GM06990 (cell line): ENCODE measurements around the gene DNAH11.
A peak's percentile ranks its signal among the peaks of the same experiment; 100 is the strongest.

Experiments used
- DNase-seq: peaks from one replicate; pipeline ENCODE4 v3.0.0-alpha.2; 2011; ENCODE audit not compliant: insufficient read length; ENCODE audit errors: extremely low read depth
- H3K27me3 ChIP-seq: replicated peaks from 2 replicates; pipeline ENCODE4 v1.6.0; 2011; ENCODE audit warnings: low read length; ENCODE audit not compliant: control insufficient read depth, insufficient read depth
- H3K36me3 ChIP-seq: 2 replicates; pipeline ENCODE4 v1.5.1; 2011; ENCODE audit warnings: low read length; ENCODE audit not compliant: control insufficient read depth, insufficient read depth
- H3K4me3 ChIP-seq: replicated peaks from 2 replicates; pipeline ENCODE4 v1.5.1; 2011; ENCODE audit warnings: low read depth, mild to moderate bottlenecking, control low read depth, low read length
- TF ChIP-seq, protein P1 (sequence below): IDR thresholded peaks from 2 replicates; pipeline ENCODE4 v1.5.1; 2011; ENCODE audit warnings: low read length, control low read depth, mild to moderate bottlenecking, inconsistent platforms; ENCODE audit not compliant: insufficient read depth, poor library complexity, severe bottlenecking

DNAH11 gene

DNA sequence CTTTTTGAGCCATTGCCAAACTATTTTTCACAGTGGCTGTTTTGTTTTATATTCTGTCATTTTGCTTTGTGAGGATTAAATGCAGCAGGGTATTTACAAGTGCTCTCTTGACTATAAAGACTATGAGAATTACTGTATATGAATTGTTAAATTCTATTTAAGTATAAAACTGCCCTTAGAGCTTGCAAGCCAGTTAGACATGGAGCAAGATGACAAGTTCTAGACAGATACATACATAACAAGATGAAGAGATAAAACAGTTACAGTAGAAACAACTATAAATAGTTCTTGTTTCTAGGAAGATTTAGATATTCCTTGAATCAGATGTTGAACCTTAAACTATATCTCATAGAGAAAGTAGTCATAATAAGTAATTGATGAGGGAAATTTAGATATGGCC is 60.6 kb downstream of the DNAH11 start:
- H3K4me3 ChIP-seq = no peak overlapping the region
- H3K27me3 ChIP-seq = no peaks in the 10 kb centered on the region
- H3K36me3 ChIP-seq = no peaks in the 10 kb centered on the region
- DNase-seq = no peak
- TF ChIP-seq, protein P1, sequence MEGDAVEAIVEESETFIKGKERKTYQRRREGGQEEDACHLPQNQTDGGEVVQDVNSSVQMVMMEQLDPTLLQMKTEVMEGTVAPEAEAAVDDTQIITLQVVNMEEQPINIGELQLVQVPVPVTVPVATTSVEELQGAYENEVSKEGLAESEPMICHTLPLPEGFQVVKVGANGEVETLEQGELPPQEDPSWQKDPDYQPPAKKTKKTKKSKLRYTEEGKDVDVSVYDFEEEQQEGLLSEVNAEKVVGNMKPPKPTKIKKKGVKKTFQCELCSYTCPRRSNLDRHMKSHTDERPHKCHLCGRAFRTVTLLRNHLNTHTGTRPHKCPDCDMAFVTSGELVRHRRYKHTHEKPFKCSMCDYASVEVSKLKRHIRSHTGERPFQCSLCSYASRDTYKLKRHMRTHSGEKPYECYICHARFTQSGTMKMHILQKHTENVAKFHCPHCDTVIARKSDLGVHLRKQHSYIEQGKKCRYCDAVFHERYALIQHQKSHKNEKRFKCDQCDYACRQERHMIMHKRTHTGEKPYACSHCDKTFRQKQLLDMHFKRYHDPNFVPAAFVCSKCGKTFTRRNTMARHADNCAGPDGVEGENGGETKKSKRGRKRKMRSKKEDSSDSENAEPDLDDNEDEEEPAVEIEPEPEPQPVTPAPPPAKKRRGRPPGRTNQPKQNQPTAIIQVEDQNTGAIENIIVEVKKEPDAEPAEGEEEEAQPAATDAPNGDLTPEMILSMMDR = no peak

DNA sequence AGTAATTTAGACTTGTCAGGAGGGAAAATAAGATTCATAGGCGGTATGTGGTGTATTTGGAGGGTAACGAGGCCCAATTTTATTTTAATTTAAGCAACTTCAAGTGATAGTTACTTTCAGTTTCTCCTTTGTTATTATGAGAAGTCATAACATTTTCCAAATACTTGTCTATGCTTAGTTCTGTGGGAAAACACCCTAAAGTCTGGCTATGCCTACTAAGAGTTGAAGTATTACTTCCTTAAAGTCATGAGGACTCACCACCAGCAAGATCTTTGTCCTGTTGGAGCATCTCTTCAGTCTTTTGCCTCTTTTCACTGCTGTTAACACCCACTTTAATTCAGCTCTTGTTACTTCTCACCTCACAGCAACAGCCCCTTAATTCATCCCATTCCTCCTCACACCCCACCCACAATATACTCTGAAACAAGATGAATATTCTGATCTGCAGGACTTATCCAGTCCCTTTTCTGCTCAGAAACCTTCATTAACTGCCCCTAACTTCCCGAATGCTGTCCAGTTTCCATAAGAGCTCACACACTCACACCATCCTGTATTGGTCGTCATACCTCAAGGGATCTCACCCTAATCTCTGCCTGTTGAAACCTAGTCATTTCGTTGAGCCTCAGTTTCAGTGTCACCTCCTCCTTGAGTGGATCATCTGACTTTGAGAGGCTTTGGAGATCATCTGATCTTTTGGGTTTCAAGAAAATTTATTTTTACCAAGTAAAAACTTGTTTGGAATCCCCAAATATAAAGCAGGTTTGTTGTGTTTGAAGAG is 61.3 kb downstream of the DNAH11 start:
- H3K4me3 ChIP-seq = no peak overlapping the region
- peak; percentile 9 for DNase-seq
- H3K36me3 ChIP-seq = no peaks in the 10 kb centered on the region
- TF ChIP-seq, protein P1 = no peak
- H3K27me3 ChIP-seq = no peaks in the 10 kb centered on the region

DNA sequence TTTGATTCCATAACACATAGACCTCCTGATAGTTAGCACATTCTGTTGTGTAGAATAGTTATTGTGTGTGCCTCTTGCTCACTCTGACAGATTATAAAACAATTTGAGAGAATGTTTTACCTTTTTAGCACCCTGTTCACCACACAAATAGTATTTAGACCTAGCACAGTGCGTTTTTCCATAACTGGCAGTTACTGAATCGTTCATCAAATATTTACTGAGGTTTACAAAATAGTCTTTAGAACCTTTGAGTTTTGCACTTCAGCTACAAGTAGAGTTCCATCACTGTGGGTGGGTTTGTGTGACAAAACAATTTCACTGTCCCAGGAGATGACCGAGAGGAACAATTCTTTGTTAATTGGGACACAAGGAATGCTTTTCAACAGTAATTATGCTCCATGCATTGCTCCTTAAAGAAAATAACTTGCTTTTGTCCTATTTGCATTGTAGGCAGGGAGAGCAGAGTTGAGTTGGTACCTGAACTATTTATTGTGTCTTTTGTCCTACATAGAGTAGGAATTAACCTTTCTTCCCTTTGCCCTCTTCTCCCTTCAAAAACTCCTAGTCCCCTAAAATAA is 62.3 kb downstream of the DNAH11 start:
- no peak overlapping the region for H3K4me3 ChIP-seq
- TF ChIP-seq, protein P1 = no peak
- no peaks in the 10 kb centered on the region for H3K27me3 ChIP-seq
- DNase-seq = no peak
- no peaks in the 10 kb centered on the region for H3K36me3 ChIP-seq

DNA sequence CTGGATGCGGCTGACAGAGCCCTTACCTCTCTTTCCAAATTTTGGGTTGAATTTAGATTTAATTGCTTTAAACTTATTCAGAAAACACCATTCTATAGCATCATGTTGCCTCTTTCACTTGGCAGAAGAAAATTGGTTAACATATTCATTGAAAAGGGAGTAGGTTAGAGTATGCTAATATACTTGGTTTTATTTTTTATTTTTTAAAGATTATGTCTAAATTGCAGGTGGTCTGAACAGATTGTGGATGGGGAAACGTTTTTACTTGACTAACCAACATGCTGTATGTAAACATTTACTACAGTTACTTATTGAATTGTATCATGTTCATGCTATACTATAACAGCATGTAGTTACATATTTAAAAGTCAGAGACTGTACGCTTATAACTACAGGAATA is 65.6 kb downstream of the DNAH11 start:
- Histone ChIP-seq H3K36me3 (no peaks in the 10 kb centered on the region), H3K27me3 (no peaks in the 10 kb centered on the region), H3K4me3 (no peak overlapping the region)
- TF ChIP-seq, protein P1 = no peak
- DNase-seq = no peak

DNA sequence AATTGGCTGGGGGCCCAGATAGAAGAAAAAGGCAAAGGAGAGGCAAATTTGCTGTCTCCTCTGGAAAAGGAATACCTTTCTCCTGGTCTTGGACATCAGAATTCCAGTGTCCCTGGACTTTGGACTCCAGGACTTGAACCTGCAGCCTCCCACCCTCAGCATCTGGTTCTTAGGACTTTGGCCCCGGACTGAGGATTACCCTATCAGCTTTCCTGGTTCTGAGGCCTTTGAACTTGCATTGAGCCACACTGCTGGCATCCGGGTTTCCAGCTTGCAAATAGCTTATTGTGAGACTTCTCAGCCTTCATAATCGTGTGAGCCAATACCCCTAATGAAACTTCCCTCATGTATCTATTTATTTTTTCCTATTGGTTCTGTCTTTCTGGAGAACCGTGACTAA is 68.3 kb downstream of the DNAH11 start:
- no peaks in the 10 kb centered on the region for H3K36me3 ChIP-seq
- TF ChIP-seq, protein P1 = no peak
- no peak overlapping the region for H3K4me3 ChIP-seq
- no peaks in the 10 kb centered on the region for H3K27me3 ChIP-seq
- no peak for DNase-seq
